Left ventricle myocardium inferior (tissue), 1 donor: ENCODE measurements around the gene STUB1. TPM values are rescaled to one million over a fixed set of nuclear protein-coding genes. Genes with fewer than 3 reads are reported as not detected.

Experiments used
- DNase-seq: peaks from one replicate; pipeline ENCODE4 v3.0.0-alpha.2; 2020
- H3K27ac ChIP-seq: fragments of 200-600 bp; replicated peaks from 2 replicates; pipeline ENCODE4 v1.8.0; 2021
- H3K27me3 ChIP-seq: fragments of 200-600 bp; 2 replicates; pipeline ENCODE4 v1.8.0; 2021; ENCODE audit warnings: low read depth
- H3K36me3 ChIP-seq: fragments of 200-600 bp; 2 replicates; pipeline ENCODE4 v1.8.0; 2021
- H3K4me1 ChIP-seq: fragments of 200-600 bp; 2 replicates; pipeline ENCODE4 v1.8.0; 2021
- H3K4me3 ChIP-seq: fragments of 200-600 bp; 2 replicates; pipeline ENCODE4 v1.8.0; 2021; ENCODE audit warnings: mild to moderate bottlenecking, moderate library complexity
- H3K9me3 ChIP-seq: fragments of 200-600 bp; replicated peaks from 2 replicates; pipeline ENCODE4 v1.8.0; 2021
- CTCF ChIP-seq: fragments of 200-600 bp; IDR thresholded peaks from 2 replicates; pipeline ENCODE4 v1.8.0; 2021; ENCODE audit warnings: antibody characterized with exemption, mild to moderate bottlenecking, borderline replicate concordance
- intact Hi-C: fragments of 100-400 bp; cut with micrococcal nuclease; formaldehyde crosslinking; loops from one replicate; pipeline ENCODE4 v1.11.0; 2022
- total RNA-seq: library from RNA; stranded (reverse); fragmentation: NEBNext Ultra II Directional; extraction: Animal tissue kit (Norgen Biotek cat#: 25700); gene quantifications from one replicate; pipeline ENCODE4 v1.2.1, GENCODE V29; 2021
- donor health status: DM: no; HTN: yes; CAD: no; lungs with severe emphysema.

Gene STUB1
- total RNA-seq, 1 donor from 2014 or later = 113 TPM

- peaks cover 26% of the 10 kb centered on the region for H3K27me3 ChIP-seq
- H3K4me1 ChIP-seq = peaks cover 54% of the 10 kb centered on the region
- intact Hi-C loops = no loop called here
- no peak overlapping the region for H3K27ac ChIP-seq
- H3K9me3 ChIP-seq = no peaks in the 10 kb centered on the region
- no peak for TF ChIP-seq CTCF
- no peak for DNase-seq
- no peaks in the 10 kb centered on the region for H3K36me3 ChIP-seq
- H3K4me3 ChIP-seq = no peak overlapping the region
Observed at GRCh38 chr16:724188-725040, 44.2 kb downstream of the STUB1 start.

- Histone ChIP-seq H3K4me3 (no peak overlapping the region), H3K4me1 (peaks cover 48% of the 10 kb centered on the region), H3K27me3 (peaks cover 26% of the 10 kb centered on the region), H3K9me3 (no peaks in the 10 kb centered on the region), H3K27ac (no peak overlapping the region), H3K36me3 (no peaks in the 10 kb centered on the region)
- no peak for DNase-seq
- no peak for TF ChIP-seq CTCF
- intact Hi-C loops = no loop called here
Observed at GRCh38 chr16:725041-725376, 44.8 kb downstream of the STUB1 start.

- intact Hi-C loops = no loop called here
- Histone ChIP-seq H3K4me1 (peaks cover 42% of the 10 kb centered on the region), H3K36me3 (peaks cover 4% of the 10 kb centered on the region), H3K27me3 (peaks cover 26% of the 10 kb centered on the region), H3K9me3 (no peaks in the 10 kb centered on the region), H3K27ac (no peak overlapping the region), H3K4me3 (no peak overlapping the region)
- no peak for DNase-seq
- no peak for TF ChIP-seq CTCF
Observed at GRCh38 chr16:725463-726187, 45.4 kb downstream of the STUB1 start.

- Histone ChIP-seq H3K27me3 (peaks cover 26% of the 10 kb centered on the region), H3K4me1 (peaks cover 37% of the 10 kb centered on the region), H3K27ac (no peak overlapping the region), H3K9me3 (no peaks in the 10 kb centered on the region), H3K4me3 (peak overlapping the region; percentile 75), H3K36me3 (peaks cover 5% of the 10 kb centered on the region)
- no peak for DNase-seq
- no peak for TF ChIP-seq CTCF
- intact Hi-C loops = no loop called here
Observed at GRCh38 chr16:726188-726437, 45.9 kb downstream of the STUB1 start.

- Histone ChIP-seq H3K9me3 (no peaks in the 10 kb centered on the region), H3K4me3 (peak within 1 kb of the TSS; percentile 75), H3K4me1 (peaks cover 32% of the 10 kb centered on the region), H3K27me3 (peaks cover 26% of the 10 kb centered on the region), H3K27ac (no peak within 1 kb of the TSS), H3K36me3 (peaks cover 5% of the 10 kb centered on the region)
- DNase-seq = peak; percentile 67
- no peak for TF ChIP-seq CTCF
- intact Hi-C loops = no loop called here
Observed at GRCh38 chr16:726438-727290, 46.5 kb downstream of the STUB1 start, which contains the start of the genes CCDC78 and HAGHL. Gene CCDC78, minus strand, starts transcription at chr16:726443. Its CDS starts 76 bp downstream, at chr16:726367. Gene HAGHL, plus strand, starts transcription at chr16:727106. Its CDS starts 404 bp downstream, at chr16:727510.
